ENCODE results near the gene SLC34A1.

DNA sequence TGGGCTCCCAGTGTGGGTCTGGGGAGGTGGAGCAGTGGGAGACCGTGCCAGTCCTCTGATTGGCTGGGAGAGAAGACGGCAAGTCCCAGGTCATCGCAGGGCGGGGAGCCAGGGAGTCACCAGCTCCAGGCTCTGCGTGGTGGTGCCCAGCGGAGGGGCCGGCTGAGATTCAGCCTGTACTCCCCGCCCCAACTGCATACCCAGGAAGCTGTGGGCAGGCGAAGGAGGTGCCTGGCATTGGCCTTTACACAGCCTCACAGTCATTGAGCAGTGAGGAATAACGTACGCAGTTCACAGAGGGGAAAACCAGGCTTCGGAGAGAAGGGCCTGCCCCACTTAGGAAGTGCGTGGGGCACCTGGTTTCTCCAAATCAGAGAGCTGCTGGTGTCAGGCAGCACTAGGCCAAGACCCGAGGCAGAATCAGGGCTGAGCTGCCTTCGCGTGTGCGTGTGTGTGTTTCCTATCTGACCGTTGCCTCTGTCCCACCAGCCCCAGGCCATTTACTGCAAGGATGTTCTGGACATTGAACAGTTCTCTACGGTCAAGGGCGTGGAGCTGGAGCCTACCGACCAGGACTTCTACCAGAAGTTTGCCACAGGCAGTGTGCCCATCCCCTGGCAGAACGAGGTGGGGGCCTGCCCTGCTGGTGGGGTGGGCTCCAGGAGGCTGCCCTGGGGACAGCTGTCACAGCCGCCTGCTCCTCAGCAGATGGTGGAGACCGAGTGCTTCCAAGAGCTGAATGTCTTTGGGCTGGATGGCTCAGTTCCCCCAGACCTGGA is 56.2 kb downstream of the SLC34A1 start:
- TF ChIP-seq EP300 (IDR thresholded peaks at IDR 0.05): no peak
- TF ChIP-seq POLR2A (IDR thresholded peaks at IDR 0.05): no peak
- TF ChIP-seq, protein P1, sequence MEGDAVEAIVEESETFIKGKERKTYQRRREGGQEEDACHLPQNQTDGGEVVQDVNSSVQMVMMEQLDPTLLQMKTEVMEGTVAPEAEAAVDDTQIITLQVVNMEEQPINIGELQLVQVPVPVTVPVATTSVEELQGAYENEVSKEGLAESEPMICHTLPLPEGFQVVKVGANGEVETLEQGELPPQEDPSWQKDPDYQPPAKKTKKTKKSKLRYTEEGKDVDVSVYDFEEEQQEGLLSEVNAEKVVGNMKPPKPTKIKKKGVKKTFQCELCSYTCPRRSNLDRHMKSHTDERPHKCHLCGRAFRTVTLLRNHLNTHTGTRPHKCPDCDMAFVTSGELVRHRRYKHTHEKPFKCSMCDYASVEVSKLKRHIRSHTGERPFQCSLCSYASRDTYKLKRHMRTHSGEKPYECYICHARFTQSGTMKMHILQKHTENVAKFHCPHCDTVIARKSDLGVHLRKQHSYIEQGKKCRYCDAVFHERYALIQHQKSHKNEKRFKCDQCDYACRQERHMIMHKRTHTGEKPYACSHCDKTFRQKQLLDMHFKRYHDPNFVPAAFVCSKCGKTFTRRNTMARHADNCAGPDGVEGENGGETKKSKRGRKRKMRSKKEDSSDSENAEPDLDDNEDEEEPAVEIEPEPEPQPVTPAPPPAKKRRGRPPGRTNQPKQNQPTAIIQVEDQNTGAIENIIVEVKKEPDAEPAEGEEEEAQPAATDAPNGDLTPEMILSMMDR (IDR thresholded peaks at IDR 0.05): no peak

Measured in stomach (tissue), 4 donors.